Measurements from ENCODE around the gene FSTL1. TPM values are rescaled to one million over a fixed set of nuclear protein-coding genes. Genes with fewer than 3 reads are reported as not detected.

Gene FSTL1, protein sequence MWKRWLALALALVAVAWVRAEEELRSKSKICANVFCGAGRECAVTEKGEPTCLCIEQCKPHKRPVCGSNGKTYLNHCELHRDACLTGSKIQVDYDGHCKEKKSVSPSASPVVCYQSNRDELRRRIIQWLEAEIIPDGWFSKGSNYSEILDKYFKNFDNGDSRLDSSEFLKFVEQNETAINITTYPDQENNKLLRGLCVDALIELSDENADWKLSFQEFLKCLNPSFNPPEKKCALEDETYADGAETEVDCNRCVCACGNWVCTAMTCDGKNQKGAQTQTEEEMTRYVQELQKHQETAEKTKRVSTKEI
- total RNA-seq (2022) (1.4 and 2.9 TPM in 2 replicates), Bru-seq, nascent RNA (percentile 20 among the genes with signal in this experiment), BruChase-seq, experiment 1, labeled RNA remaining after a 2-hour chase (percentile 21 among the genes with signal in this experiment), BruChase-seq, experiment 2, labeled RNA remaining after a 6-hour chase (percentile 26 among the genes with signal in this experiment)
- long read RNA-seq, partial matches to known transcripts: 1 of 1 reads
- long read RNA-seq, other reads (novel, unspliced or antisense): 0 of 1 reads

DNA sequence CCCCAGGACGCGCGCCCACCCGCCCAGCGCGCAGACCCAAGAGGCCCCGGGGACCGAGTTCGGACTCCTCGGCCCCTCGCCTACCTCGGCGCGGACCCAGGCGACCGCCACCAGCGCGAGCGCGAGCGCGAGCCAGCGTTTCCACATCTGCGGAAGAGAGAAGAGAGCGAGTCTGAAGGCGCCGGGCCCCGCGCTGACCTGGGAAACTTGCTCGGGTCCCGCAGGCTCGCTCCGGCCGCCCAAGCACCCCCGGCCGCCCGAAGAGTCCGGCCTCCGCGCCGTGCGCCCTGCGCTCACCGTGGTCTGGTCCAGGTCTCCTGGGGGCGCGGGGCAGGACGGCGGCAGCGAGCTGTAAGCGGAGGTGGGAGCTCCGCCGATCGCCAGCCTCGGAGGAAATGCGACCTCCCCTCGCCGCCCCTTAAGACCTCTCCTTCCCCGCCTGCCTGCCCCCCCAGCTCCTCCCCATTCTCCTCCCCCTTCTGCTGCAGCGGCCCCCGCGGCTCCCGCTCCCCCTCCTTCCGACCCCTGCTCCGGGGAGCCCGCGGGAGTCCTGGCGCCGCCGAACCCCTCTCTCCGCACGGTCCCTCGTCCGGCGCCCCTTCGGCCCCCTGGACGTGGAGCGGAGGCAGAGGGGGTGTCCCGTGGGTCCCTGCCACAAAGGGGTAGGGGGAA lies at the start of gene FSTL1:
Gene FSTL1, minus strand, starts transcription at position 393 of the 672 bp plus-strand sequence. Its CDS starts 246 bp downstream, at position 147.
- Mint-ChIP-seq H3K27me3 (ENCODE audit: insufficient read depth, unreplicated experiment) (no peaks in the 10 kb centered on the region), H3K4me1 (ENCODE audit: low read depth, unreplicated experiment) (no peaks in the 10 kb centered on the region), H3K9me3 (ENCODE audit: unreplicated experiment) (no peaks in the 10 kb centered on the region), H3K4me3 (ENCODE audit: unreplicated experiment) (peak within 1 kb of the TSS; percentile 67), H3K27ac (ENCODE audit: unreplicated experiment) (peak within 1 kb of the TSS; percentile 39), H3K36me3 (ENCODE audit: insufficient read depth, unreplicated experiment) (peaks cover 8% of the 10 kb centered on the region)
- CTCF ChIA-PET: no interaction called here
- H3K9me3 ChIP-seq: no peaks in the 10 kb centered on the region
- intact Hi-C loops (cut with micrococcal nuclease; ENCODE audit: unreplicated experiment): no loop called here
- no TSS peak for BruUV-seq (replicated peaks)
- TF ChIP-seq, protein P1, sequence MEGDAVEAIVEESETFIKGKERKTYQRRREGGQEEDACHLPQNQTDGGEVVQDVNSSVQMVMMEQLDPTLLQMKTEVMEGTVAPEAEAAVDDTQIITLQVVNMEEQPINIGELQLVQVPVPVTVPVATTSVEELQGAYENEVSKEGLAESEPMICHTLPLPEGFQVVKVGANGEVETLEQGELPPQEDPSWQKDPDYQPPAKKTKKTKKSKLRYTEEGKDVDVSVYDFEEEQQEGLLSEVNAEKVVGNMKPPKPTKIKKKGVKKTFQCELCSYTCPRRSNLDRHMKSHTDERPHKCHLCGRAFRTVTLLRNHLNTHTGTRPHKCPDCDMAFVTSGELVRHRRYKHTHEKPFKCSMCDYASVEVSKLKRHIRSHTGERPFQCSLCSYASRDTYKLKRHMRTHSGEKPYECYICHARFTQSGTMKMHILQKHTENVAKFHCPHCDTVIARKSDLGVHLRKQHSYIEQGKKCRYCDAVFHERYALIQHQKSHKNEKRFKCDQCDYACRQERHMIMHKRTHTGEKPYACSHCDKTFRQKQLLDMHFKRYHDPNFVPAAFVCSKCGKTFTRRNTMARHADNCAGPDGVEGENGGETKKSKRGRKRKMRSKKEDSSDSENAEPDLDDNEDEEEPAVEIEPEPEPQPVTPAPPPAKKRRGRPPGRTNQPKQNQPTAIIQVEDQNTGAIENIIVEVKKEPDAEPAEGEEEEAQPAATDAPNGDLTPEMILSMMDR (IDR thresholded peaks at IDR 0.05; ENCODE audit: insufficient read depth in 1 of 2, low read depth in 1 of 2, low read length in 1 of 2, severe bottlenecking in 1 of 2, unreplicated experiment in 1 of 2): no peak
- POLR2A ChIA-PET: no interaction called here
- no peaks in the 10 kb centered on the region for H3K4me1 ChIP-seq
- no peaks in the 10 kb centered on the region for H3K36me3 ChIP-seq (ENCODE audit: control insufficient read depth, insufficient read depth, low read length)
- H3K27me3 ChIP-seq (replicated peaks; ENCODE audit: control insufficient read depth, insufficient read depth, low read length): no peaks in the 10 kb centered on the region
- no peak for DNase-seq
- H3K4me3 ChIP-seq (ENCODE audit: low read depth, low read length): peak within 1 kb of the TSS; percentile 37

GRCh38 chr3:120498556-120499346 lies 48.0 kb upstream of the FSTL1 start:
- H3K4me1 ChIP-seq: peaks cover 9% of the 10 kb centered on the region
- TF ChIP-seq, protein P1 (IDR thresholded peaks at IDR 0.05; ENCODE audit: insufficient read depth in 1 of 2, low read depth in 1 of 2, low read length in 1 of 2, severe bottlenecking in 1 of 2, unreplicated experiment in 1 of 2): no peak
- no peaks in the 10 kb centered on the region for H3K36me3 ChIP-seq (ENCODE audit: control insufficient read depth, insufficient read depth, low read length)
- intact Hi-C loops (cut with micrococcal nuclease; ENCODE audit: unreplicated experiment): loop anchor here (2.0 kb wide), 1 partner anchor 80 kb away; no protein-coding TSS in a partner anchor
- no peaks in the 10 kb centered on the region for H3K27me3 Mint-ChIP-seq (ENCODE audit: insufficient read depth, unreplicated experiment)
- H3K4me3 Mint-ChIP-seq (ENCODE audit: unreplicated experiment): no peak overlapping the region
- ChIA-PET CTCF (interaction anchor here (1.4 kb wide), 1 partner anchor 81 kb away, joined by 6 read pairs; no protein-coding TSS in a partner anchor), POLR2A (no interaction called here)
- H3K9me3 Mint-ChIP-seq (ENCODE audit: unreplicated experiment): peaks cover 19% of the 10 kb centered on the region
- peak; percentile 31 to 37 for DNase-seq
- peaks cover 5% of the 10 kb centered on the region; the same call in 1 of the 2 replicates for H3K9me3 ChIP-seq
- no peak overlapping the region for H3K4me3 ChIP-seq (ENCODE audit: low read depth, low read length)
- peaks cover 7% of the 10 kb centered on the region for H3K4me1 Mint-ChIP-seq (ENCODE audit: low read depth, unreplicated experiment)
- H3K27me3 ChIP-seq (replicated peaks; ENCODE audit: control insufficient read depth, insufficient read depth, low read length): no peaks in the 10 kb centered on the region
- BruUV-seq (replicated peaks): no TSS peak
- no peaks in the 10 kb centered on the region for H3K36me3 Mint-ChIP-seq (ENCODE audit: insufficient read depth, unreplicated experiment)
- H3K27ac Mint-ChIP-seq (ENCODE audit: unreplicated experiment): no peak overlapping the region

GRCh38 chr3:120497818-120498217 lies 47.0 kb upstream of the FSTL1 start:
- Histone ChIP-seq H3K27me3 (replicated peaks; ENCODE audit: control insufficient read depth, insufficient read depth, low read length) (no peaks in the 10 kb centered on the region), H3K9me3 (peaks cover 5% of the 10 kb centered on the region; the same call in 1 of the 2 replicates), H3K4me3 (ENCODE audit: low read depth, low read length) (no peak overlapping the region), H3K4me1 (peaks cover 9% of the 10 kb centered on the region), H3K36me3 (ENCODE audit: control insufficient read depth, insufficient read depth, low read length) (no peaks in the 10 kb centered on the region)
- no TSS peak for BruUV-seq (replicated peaks)
- Mint-ChIP-seq H3K27me3 (ENCODE audit: insufficient read depth, unreplicated experiment) (no peaks in the 10 kb centered on the region), H3K4me3 (ENCODE audit: unreplicated experiment) (no peak overlapping the region), H3K36me3 (ENCODE audit: insufficient read depth, unreplicated experiment) (no peaks in the 10 kb centered on the region), H3K9me3 (ENCODE audit: unreplicated experiment) (peaks cover 26% of the 10 kb centered on the region), H3K27ac (ENCODE audit: unreplicated experiment) (no peak overlapping the region), H3K4me1 (ENCODE audit: low read depth, unreplicated experiment) (peaks cover 7% of the 10 kb centered on the region)
- intact Hi-C loops (cut with micrococcal nuclease; ENCODE audit: unreplicated experiment): loop anchor here (2.0 kb wide), 1 partner anchor 79 kb away; no protein-coding TSS in a partner anchor
- TF ChIP-seq, protein P1 (IDR thresholded peaks at IDR 0.05; ENCODE audit: insufficient read depth in 1 of 2, low read depth in 1 of 2, low read length in 1 of 2, severe bottlenecking in 1 of 2, unreplicated experiment in 1 of 2): no peak
- ChIA-PET POLR2A (no interaction called here), CTCF (no interaction called here)
- DNase-seq: no peak

Data from Caco-2 (cell line).